ENCODE measurements around the gene NLK.

DNA sequence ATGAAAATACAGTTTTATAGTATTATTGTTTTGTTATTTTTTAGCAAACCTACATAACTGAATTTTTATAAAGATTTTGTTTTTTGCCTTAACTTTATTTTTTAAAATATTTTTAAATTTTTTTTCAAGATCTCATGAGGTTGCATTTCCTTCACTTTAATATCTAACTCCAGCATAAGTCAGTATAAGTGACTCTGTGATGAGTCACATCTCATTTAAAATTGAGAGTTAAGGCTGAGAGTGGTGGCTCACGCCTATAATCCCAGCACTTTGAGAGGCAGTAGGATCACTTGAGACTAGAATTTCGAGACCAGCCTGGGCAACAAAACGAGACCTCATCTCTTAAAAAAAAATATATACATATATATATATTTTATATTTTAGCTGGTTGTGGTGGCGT is 44.0 kb downstream of the NLK start:
- TF ChIP-seq, protein P1, sequence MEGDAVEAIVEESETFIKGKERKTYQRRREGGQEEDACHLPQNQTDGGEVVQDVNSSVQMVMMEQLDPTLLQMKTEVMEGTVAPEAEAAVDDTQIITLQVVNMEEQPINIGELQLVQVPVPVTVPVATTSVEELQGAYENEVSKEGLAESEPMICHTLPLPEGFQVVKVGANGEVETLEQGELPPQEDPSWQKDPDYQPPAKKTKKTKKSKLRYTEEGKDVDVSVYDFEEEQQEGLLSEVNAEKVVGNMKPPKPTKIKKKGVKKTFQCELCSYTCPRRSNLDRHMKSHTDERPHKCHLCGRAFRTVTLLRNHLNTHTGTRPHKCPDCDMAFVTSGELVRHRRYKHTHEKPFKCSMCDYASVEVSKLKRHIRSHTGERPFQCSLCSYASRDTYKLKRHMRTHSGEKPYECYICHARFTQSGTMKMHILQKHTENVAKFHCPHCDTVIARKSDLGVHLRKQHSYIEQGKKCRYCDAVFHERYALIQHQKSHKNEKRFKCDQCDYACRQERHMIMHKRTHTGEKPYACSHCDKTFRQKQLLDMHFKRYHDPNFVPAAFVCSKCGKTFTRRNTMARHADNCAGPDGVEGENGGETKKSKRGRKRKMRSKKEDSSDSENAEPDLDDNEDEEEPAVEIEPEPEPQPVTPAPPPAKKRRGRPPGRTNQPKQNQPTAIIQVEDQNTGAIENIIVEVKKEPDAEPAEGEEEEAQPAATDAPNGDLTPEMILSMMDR (IDR thresholded peaks at IDR 0.05; ENCODE audit: borderline replicate concordance, extremely low read depth, low read length, poor library complexity, severe bottlenecking) = no peak
- TF ChIP-seq EZH2 (IDR thresholded peaks at IDR 0.05; ENCODE audit: borderline replicate concordance, low read depth, low read length, severe bottlenecking) = no peak
